Parathyroid adenoma (tissue), 2 donors: Measurements from ENCODE around the gene ZNF565.

Experiments used
- H2AFZ ChIP-seq: fragments of 300-600 bp; sonication (generic); one replicate; pipeline ENCODE4 v1.7.0; 2017; ENCODE audit warnings: antibody characterized with exemption, mild to moderate bottlenecking
- H3K27ac ChIP-seq: fragments of 300-600 bp; sonication (generic); one replicate; pipeline ENCODE4 v1.7.0; 2017
- H3K27me3 ChIP-seq: fragments of 300-600 bp; sonication (generic); one replicate; pipeline ENCODE4 v1.7.0; 2017; ENCODE audit warnings: low read length; ENCODE audit not compliant: control insufficient read depth, insufficient read depth
- H3K36me3 ChIP-seq: fragments of 300-600 bp; sonication (generic); one replicate; pipeline ENCODE4 v1.7.0; 2017; ENCODE audit warnings: low read length; ENCODE audit not compliant: control insufficient read depth, insufficient read depth
- H3K4me1 ChIP-seq: fragments of 300-600 bp; sonication (generic); one replicate; pipeline ENCODE4 v1.7.0; 2017; ENCODE audit warnings: control low read depth
- H3K4me2 ChIP-seq: fragments of 300-600 bp; sonication (generic); one replicate; pipeline ENCODE4 v1.7.0; 2017; ENCODE audit warnings: low read length
- H3K4me3 ChIP-seq: fragments of 300-600 bp; sonication (generic); one replicate; pipeline ENCODE4 v1.7.0; 2017; ENCODE audit warnings: low read depth, low read length
- H3K79me2 ChIP-seq: fragments of 300-600 bp; sonication (generic); one replicate; pipeline ENCODE4 v1.7.0; 2017; ENCODE audit warnings: control low read depth
- H3K9ac ChIP-seq: fragments of 300-600 bp; sonication (generic); one replicate; pipeline ENCODE4 v1.7.0; 2017; ENCODE audit warnings: mild to moderate bottlenecking
- H3K9me3 ChIP-seq: fragments of 300-600 bp; sonication (generic); one replicate; pipeline ENCODE4 v1.7.0; 2017; ENCODE audit warnings: low read length; ENCODE audit not compliant: control insufficient read depth
- TF ChIP-seq, protein P1 (sequence below): fragments of 300-600 bp; sonication (generic); IDR thresholded peaks from one replicate; pipeline ENCODE4 v1.7.0; 2017; ENCODE audit warnings: antibody characterized with exemption, mild to moderate bottlenecking
- donor health status: primary hyperparathyroidism.

Gene ZNF565

DNA sequence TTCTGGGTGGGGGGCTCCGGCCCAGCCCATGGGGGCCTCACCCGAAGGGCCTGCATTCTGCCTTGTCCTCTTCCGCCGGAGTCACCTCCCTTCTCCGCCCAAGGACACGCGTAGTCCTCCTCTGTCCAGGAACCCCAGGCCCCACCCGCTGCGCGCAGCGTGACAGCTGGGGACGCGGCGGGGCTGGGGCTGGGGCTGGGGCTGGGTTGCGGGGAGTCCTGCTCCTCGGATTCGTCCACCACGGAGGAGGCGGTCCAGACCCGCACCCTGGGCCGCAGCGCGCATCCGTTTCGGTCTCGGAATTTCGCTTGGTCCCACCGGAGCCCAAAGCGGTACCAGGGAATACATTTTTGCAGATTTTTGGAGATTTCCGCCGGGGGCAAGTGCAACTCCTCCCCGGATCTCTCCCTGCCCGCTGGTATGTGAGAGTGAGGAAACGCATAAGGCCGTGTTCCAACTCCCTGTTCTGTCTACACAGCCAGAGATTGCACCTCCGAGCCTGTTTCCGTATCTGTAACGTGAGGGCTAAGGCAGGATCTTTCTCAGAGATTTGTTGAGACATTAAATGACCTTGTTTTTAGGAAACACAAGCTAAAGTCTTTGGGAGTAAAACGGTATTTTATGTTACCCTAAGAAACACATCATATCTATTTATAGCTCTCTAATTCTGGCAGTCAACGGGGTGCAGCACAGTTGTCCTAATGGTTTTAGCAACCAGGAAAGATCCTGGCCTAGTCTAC lies 61.9 kb downstream of the ZNF565 start, which contains the start of gene COX7A1:
TSS of gene COX7A1 (minus strand) at position 96 of the 740 bp plus-strand sequence. CDS start at position 56, 40 bp downstream.
- Histone ChIP-seq H3K9ac (peak within 1 kb of the TSS; percentile 95), H3K36me3 (no peaks in the 10 kb centered on the region), H3K4me2 (peak within 1 kb of the TSS; percentile 71), H3K79me2 (peaks cover 4% of the 10 kb centered on the region), H3K4me1 (no peaks in the 10 kb centered on the region), H3K9me3 (no peaks in the 10 kb centered on the region), H2AFZ (peak within 1 kb of the TSS; percentile 92), H3K27me3 (no peaks in the 10 kb centered on the region), H3K27ac (peak within 1 kb of the TSS; percentile 98), H3K4me3 (peak within 1 kb of the TSS; percentile 77)
- TF ChIP-seq, protein P1, sequence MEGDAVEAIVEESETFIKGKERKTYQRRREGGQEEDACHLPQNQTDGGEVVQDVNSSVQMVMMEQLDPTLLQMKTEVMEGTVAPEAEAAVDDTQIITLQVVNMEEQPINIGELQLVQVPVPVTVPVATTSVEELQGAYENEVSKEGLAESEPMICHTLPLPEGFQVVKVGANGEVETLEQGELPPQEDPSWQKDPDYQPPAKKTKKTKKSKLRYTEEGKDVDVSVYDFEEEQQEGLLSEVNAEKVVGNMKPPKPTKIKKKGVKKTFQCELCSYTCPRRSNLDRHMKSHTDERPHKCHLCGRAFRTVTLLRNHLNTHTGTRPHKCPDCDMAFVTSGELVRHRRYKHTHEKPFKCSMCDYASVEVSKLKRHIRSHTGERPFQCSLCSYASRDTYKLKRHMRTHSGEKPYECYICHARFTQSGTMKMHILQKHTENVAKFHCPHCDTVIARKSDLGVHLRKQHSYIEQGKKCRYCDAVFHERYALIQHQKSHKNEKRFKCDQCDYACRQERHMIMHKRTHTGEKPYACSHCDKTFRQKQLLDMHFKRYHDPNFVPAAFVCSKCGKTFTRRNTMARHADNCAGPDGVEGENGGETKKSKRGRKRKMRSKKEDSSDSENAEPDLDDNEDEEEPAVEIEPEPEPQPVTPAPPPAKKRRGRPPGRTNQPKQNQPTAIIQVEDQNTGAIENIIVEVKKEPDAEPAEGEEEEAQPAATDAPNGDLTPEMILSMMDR: no peak

DNA sequence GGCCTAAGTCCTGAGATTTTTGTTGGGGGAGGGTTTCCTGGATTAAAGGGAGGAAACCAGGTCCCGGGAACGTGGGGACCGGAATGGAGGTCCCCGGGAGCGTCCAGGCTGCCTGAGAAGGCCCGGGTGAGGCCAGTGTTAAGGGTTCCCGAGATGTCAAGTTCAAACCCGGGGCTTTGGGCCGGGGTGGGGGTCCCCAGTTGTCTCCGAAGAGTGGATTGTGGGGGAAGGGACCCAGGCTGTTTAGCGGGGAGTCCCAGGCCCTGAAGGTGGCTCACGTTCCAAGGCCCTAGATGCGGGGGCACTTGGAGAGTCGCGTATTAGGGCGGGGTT lies 62.5 kb downstream of the ZNF565 start:
- H3K9me3 ChIP-seq: no peaks in the 10 kb centered on the region
- H3K4me2 ChIP-seq: peak overlapping the region; percentile 71
- H3K27ac ChIP-seq: peak overlapping the region; percentile 98
- H3K9ac ChIP-seq: peak overlapping the region; percentile 95
- no peaks in the 10 kb centered on the region for H3K27me3 ChIP-seq
- H3K36me3 ChIP-seq: no peaks in the 10 kb centered on the region
- TF ChIP-seq, protein P1: no peak
- H3K79me2 ChIP-seq: peaks cover 4% of the 10 kb centered on the region
- peak overlapping the region; percentile 77 for H3K4me3 ChIP-seq
- H2AFZ ChIP-seq: peak overlapping the region; percentile 92
- no peaks in the 10 kb centered on the region for H3K4me1 ChIP-seq

DNA sequence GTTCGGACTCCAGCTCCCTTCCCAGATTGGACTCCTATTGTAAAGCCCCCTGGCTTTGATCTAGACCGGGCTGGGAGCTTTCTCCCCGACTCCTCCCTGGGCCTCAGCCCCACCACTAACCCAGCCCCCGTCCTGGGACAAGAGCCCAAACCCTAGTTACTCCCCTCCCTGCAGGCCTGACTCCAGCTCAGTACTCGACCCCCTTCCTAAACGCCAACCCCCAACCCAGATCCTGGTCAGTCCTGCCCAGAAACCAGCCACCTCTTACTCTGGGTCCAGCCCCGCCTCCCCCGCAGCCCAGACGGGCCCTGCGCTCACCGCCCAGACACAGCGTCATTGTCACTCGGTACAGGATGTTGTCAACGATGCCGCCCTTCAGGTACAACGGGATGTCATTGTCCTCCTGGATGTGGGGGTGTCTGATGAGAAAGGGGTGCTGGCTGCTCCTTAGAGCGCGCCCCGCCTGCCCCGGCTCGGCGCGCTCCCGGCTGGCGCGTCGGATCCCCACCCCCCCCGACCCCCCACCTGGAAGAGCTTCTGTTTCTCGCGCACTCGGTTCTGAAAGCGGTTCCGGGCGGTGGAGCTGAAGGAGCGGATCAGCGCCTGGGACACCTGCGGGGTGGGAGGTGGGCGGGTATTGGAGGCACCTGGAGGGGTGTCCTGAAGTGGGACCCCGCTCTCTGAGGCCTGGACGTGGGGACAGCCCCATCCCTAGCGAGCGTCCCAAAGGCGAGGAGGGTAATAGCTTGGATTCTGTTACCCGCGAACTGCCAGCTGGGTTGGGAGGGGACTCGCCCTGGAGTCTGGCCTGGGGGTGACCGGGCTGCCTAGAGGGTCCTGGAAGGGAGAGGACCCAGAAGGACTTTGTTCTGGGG lies 63.1 kb downstream of the ZNF565 start:
- Histone ChIP-seq H3K4me2 (peak overlapping the region; percentile 71), H2AFZ (peak overlapping the region; percentile 92), H3K27me3 (no peaks in the 10 kb centered on the region), H3K36me3 (no peaks in the 10 kb centered on the region), H3K9me3 (no peaks in the 10 kb centered on the region), H3K27ac (peak overlapping the region; percentile 98), H3K9ac (peak overlapping the region; percentile 95), H3K4me1 (no peaks in the 10 kb centered on the region), H3K4me3 (peak overlapping the region; percentile 77), H3K79me2 (peaks cover 4% of the 10 kb centered on the region)
- TF ChIP-seq, protein P1: no peak

DNA sequence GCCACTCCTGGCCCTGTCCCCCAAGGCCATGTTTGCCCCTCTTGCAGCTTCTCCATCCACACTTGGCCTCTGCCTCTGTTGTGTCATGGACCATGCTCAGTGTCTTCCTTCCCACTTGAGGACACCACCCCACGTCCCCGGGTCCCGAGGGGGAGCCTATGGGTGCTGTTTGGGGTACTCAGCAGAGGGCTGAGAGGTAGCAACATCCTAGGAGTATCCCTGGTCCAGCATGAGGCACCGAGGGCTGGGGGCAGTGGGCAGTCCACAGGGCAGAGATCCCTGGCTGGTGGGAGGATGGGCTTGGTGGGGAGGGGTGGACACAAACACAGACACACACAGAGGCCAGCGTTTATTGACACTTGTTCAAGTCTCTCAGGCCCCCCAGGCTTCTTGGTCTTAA lies 63.9 kb downstream of the ZNF565 start:
- H3K27ac ChIP-seq: peak overlapping the region; percentile 98
- H3K4me3 ChIP-seq: no peak overlapping the region
- H3K4me1 ChIP-seq: no peaks in the 10 kb centered on the region
- peaks cover 7% of the 10 kb centered on the region for H3K79me2 ChIP-seq
- no peak overlapping the region for H3K9ac ChIP-seq
- no peaks in the 10 kb centered on the region for H3K27me3 ChIP-seq
- H3K36me3 ChIP-seq: no peaks in the 10 kb centered on the region
- H3K9me3 ChIP-seq: no peaks in the 10 kb centered on the region
- no peak overlapping the region for H3K4me2 ChIP-seq
- no peak overlapping the region for H2AFZ ChIP-seq
- TF ChIP-seq, protein P1: no peak
